GM12892 (cell line): ENCODE data around the gene HPN.

Source experiments
- POLR2A ChIP-seq: IDR thresholded peaks from 2 replicates; pipeline ENCODE4 v1.6.1; 2011; ENCODE audit warnings: low read depth, low read length, control low read depth
- POLR2AphosphoS5 ChIP-seq: IDR thresholded peaks from 2 replicates; pipeline ENCODE4 v1.6.1; 2011; ENCODE audit warnings: low read depth, low read length, control low read depth
- TAF1 ChIP-seq: IDR thresholded peaks from 2 replicates; pipeline ENCODE4 v1.6.1; 2011; ENCODE audit warnings: low read depth, mild to moderate bottlenecking, control low read depth, low read length, borderline replicate concordance

- no peak for TF ChIP-seq POLR2AphosphoS5
- peak; percentile 33; the same call in 1 of the 2 replicates for TF ChIP-seq POLR2A
- no peak for TF ChIP-seq TAF1
Measured at GRCh38 chr19:34998777-34999497, 42.6 kb upstream of the HPN start.
